ENCODE measurements around the gene PDE6B. TPM values are rescaled to one million over a fixed set of nuclear protein-coding genes. Genes with fewer than 3 reads are reported as not detected.
A peak's percentile ranks its signal among the peaks of the same experiment; 100 is the strongest.

Gene PDE6B
- total RNA-seq, 2 experiments from 2014 or later: 11.4 to 12.4 TPM

GRCh38 chr4:665381-665750 is 40.0 kb downstream of the PDE6B start:
- intact Hi-C loops (cut with DNase I, micrococcal nuclease): no loop called here
- no peak for DNase-seq
- Mint-ChIP-seq H3K4me1 (ENCODE audit: low read depth) (peaks cover 10% of the 10 kb centered on the region), H3K27me3 (no peaks in the 10 kb centered on the region), H3K36me3 (ENCODE audit: low read depth) (peaks cover 9% of the 10 kb centered on the region), H3K27ac (peak overlapping the region; percentile 80), H3K9me3 (no peaks in the 10 kb centered on the region), H3K4me3 (peak overlapping the region; percentile 38)
- Histone ChIP-seq H3K4me3 (ENCODE audit: low read length) (no peak overlapping the region), H3K27ac (ENCODE audit: low read depth in 1 of 2, low read length in 2 of 2) (no peak overlapping the region), H3K36me3 (ENCODE audit: insufficient read depth, low read length) (peaks cover under 1% of the 10 kb centered on the region), H3K9me3 (ENCODE audit: control insufficient read depth in 1 of 2, insufficient read depth in 1 of 2, low read length in 2 of 2) (no peaks in the 10 kb centered on the region), H3K4me1 (ENCODE audit: insufficient read depth, low read length) (peaks cover 22% of the 10 kb centered on the region), H3K27me3 (ENCODE audit: control insufficient read depth in 1 of 2, insufficient read depth in 2 of 2, low read length in 2 of 2) (no peaks in the 10 kb centered on the region)
- no peak for TF ChIP-seq CTCF (IDR thresholded peaks at IDR 0.05)
- POLR2A ChIA-PET: interaction anchor here (4.3 kb wide), 1 partner anchor 9 kb away, joined by 64 read pairs; the partner anchor contains the start of genes ATP5ME and MYL5
- CTCF ChIA-PET: no interaction called here
- ATAC-seq (ENCODE audit: poor library complexity): no peak

DNA sequence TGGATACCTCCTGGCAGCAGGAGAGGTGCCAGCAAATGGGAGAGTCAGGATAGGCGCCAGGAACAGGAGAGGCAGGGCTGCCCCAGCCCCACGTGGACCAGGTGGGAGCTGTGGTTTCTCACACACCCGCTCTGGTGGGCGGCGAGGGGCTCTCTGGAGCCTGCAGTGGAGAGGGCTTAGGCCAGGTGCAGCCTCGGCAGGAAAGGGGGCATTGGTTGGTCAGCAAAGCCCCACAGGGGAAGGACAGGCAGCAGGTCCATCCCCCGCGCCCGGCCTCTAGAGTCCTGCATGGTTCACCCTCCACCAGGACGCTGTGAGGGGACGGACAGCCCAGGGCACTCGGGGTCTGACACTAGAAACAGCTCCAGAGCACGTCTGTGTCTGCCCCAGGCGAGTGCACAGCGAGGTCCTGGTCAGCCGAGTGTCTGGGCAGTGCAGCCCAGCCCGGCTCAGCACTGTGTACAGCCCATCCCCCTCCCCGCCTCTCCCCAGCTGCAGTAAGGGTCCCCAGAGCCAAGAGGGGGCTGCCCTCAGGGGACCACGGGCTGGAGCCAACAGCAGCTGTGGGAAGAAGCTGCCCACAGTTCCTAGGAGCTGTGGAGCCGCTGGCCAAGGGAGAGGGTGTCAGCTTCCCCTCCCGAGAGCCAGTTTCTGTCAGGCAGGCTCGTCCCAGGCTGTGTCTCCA is 40.5 kb downstream of the PDE6B start:
- ATAC-seq (ENCODE audit: poor library complexity) (no peak), DNase-seq (no peak)
- Mint-ChIP-seq H3K27ac (no peak overlapping the region), H3K27me3 (no peaks in the 10 kb centered on the region), H3K4me3 (peak overlapping the region; percentile 38), H3K9me3 (no peaks in the 10 kb centered on the region), H3K4me1 (ENCODE audit: low read depth) (peaks cover 10% of the 10 kb centered on the region), H3K36me3 (ENCODE audit: low read depth) (peaks cover 13% of the 10 kb centered on the region)
- Histone ChIP-seq H3K36me3 (ENCODE audit: insufficient read depth, low read length) (peaks cover 6% of the 10 kb centered on the region), H3K4me3 (ENCODE audit: low read length) (no peak overlapping the region), H3K9me3 (ENCODE audit: control insufficient read depth in 1 of 2, insufficient read depth in 1 of 2, low read length in 2 of 2) (no peaks in the 10 kb centered on the region), H3K27me3 (ENCODE audit: control insufficient read depth in 1 of 2, insufficient read depth in 2 of 2, low read length in 2 of 2) (no peaks in the 10 kb centered on the region), H3K27ac (ENCODE audit: low read depth in 1 of 2, low read length in 2 of 2) (no peak overlapping the region), H3K4me1 (ENCODE audit: insufficient read depth, low read length) (peaks cover 22% of the 10 kb centered on the region)
- CTCF ChIA-PET: interaction anchor here (1.4 kb wide), 1 partner anchor 9 kb away, joined by 5 read pairs; the partner anchor contains the start of genes ATP5ME and MYL5
- POLR2A ChIA-PET: interaction anchor here (4.3 kb wide), 1 partner anchor 8 kb away, joined by 64 read pairs; the partner anchor contains the start of genes ATP5ME and MYL5
- no peak for TF ChIP-seq CTCF (IDR thresholded peaks at IDR 0.05)
- intact Hi-C loops (cut with DNase I, micrococcal nuclease): no loop called here

DNA sequence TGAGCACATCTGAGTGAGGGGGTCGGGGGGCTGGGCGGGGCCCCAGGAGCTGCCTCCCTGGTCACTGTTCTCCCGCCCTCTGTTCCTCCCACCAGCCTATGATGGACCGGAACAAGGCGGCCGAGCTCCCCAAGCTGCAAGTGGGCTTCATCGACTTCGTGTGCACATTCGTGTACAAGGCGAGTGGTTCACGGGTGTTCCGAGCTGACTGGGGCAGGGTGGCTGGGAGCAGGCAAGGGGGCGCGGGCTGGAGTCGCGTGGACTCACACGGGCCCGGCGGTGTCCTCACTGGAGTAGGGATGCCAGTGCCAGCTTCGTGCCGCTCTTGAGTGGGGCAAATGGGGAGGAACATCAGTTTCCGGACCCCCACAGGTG is 41.0 kb downstream of the PDE6B start:
- H3K36me3 ChIP-seq (ENCODE audit: insufficient read depth, low read length): peaks cover 10% of the 10 kb centered on the region
- no peak for DNase-seq
- H3K9me3 Mint-ChIP-seq: no peaks in the 10 kb centered on the region
- ChIA-PET CTCF (interaction anchor here (1.4 kb wide), 1 partner anchor 8 kb away, joined by 5 read pairs; the partner anchor contains the start of genes ATP5ME and MYL5), POLR2A (interaction anchor here (4.3 kb wide), 1 partner anchor 8 kb away, joined by 64 read pairs; the partner anchor contains the start of genes ATP5ME and MYL5)
- no peak overlapping the region for H3K4me3 Mint-ChIP-seq
- peaks cover 14% of the 10 kb centered on the region for H3K36me3 Mint-ChIP-seq (ENCODE audit: low read depth)
- H3K27me3 Mint-ChIP-seq: no peaks in the 10 kb centered on the region
- peaks cover 10% of the 10 kb centered on the region for H3K4me1 Mint-ChIP-seq (ENCODE audit: low read depth)
- intact Hi-C loops (cut with DNase I, micrococcal nuclease): no loop called here
- ATAC-seq (ENCODE audit: poor library complexity): no peak
- no peak overlapping the region for H3K27ac Mint-ChIP-seq
- peaks cover 22% of the 10 kb centered on the region for H3K4me1 ChIP-seq (ENCODE audit: insufficient read depth, low read length)
- H3K27ac ChIP-seq (ENCODE audit: low read depth in 1 of 2, low read length in 2 of 2): no peak overlapping the region
- TF ChIP-seq CTCF (IDR thresholded peaks at IDR 0.05): no peak
- no peaks in the 10 kb centered on the region for H3K9me3 ChIP-seq (ENCODE audit: control insufficient read depth in 1 of 2, insufficient read depth in 1 of 2, low read length in 2 of 2)
- H3K4me3 ChIP-seq (ENCODE audit: low read length): no peak overlapping the region
- no peaks in the 10 kb centered on the region for H3K27me3 ChIP-seq (ENCODE audit: control insufficient read depth in 1 of 2, insufficient read depth in 2 of 2, low read length in 2 of 2)

Measured in CD4-positive, alpha-beta T cell (primary cell).